Prostate gland (tissue), 2 donors: ENCODE data around the gene ARHGAP24.

Experiments
- POLR2A ChIP-seq: fragments of 450-650 bp; IDR thresholded peaks from one replicate; pipeline ENCODE4 v1.6.1; 2016; ENCODE audit warnings: antibody characterized with exemption, mild to moderate bottlenecking
- POLR2AphosphoS5 ChIP-seq: sonication (generic); formaldehyde crosslinking; IDR thresholded peaks from one replicate; pipeline ENCODE4 v1.6.1; 2017; ENCODE audit warnings: antibody characterized with exemption
- TF ChIP-seq, protein P1 (sequence below), 4 experiments: fragments of 200-600 bp in 2 of 4; fragments of 450-650 bp in 2 of 4; sonication (generic) in 2 of 4; IDR thresholded peaks; 1 replicate in 3 of 4; 2 replicates in 1 of 4; pipeline ENCODE4 v1.5.1; 2016 to 2019; ENCODE audit warnings: antibody characterized with exemption in 4 of 4, mild to moderate bottlenecking in 2 of 4, moderate library complexity in 2 of 4

DNA sequence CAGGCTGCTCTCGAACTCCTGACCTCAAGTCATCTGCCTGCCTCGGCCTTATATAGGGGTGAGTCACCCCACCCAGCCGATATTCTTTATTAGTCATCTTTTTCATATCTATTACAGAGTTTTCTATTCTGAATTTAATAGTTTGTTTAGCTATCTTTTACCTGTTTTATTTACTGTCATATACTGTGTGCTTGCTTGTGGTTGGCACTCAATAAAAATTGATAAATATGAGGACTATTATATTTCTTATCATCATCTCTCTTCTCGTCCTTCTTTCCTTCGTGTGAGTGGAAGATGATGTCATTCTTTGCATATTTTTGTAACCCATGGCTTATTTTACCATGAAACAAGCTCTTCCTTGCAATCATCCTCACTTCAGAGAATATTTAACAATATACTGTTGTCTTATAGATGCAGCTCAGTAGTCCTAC is 265.5 kb downstream of the ARHGAP24 start:
- TF ChIP-seq, protein P1, sequence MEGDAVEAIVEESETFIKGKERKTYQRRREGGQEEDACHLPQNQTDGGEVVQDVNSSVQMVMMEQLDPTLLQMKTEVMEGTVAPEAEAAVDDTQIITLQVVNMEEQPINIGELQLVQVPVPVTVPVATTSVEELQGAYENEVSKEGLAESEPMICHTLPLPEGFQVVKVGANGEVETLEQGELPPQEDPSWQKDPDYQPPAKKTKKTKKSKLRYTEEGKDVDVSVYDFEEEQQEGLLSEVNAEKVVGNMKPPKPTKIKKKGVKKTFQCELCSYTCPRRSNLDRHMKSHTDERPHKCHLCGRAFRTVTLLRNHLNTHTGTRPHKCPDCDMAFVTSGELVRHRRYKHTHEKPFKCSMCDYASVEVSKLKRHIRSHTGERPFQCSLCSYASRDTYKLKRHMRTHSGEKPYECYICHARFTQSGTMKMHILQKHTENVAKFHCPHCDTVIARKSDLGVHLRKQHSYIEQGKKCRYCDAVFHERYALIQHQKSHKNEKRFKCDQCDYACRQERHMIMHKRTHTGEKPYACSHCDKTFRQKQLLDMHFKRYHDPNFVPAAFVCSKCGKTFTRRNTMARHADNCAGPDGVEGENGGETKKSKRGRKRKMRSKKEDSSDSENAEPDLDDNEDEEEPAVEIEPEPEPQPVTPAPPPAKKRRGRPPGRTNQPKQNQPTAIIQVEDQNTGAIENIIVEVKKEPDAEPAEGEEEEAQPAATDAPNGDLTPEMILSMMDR (IDR thresholded peaks at IDR 0.05), result no peak
- TF ChIP-seq POLR2A (no peak), POLR2AphosphoS5 (no peak)
